ENCODE measurements around the gene P2RX1. TPM values are rescaled to one million over a fixed set of nuclear protein-coding genes. Genes with fewer than 3 reads are reported as not detected.
A peak's percentile ranks its signal among the peaks of the same experiment; 100 is the strongest.

Gene P2RX1
- total RNA-seq, 1 donor from 2014 or later: not detected

GRCh38 chr17:3962965-3963236 is 46.6 kb upstream of the P2RX1 start:
- H3K4me3 Mint-ChIP-seq (ENCODE audit: unreplicated experiment): peak overlapping the region; percentile 83
- H3K36me3 Mint-ChIP-seq (ENCODE audit: low read depth, unreplicated experiment): peaks cover 3% of the 10 kb centered on the region
- H3K9me3 Mint-ChIP-seq (ENCODE audit: unreplicated experiment): no peaks in the 10 kb centered on the region
- no peak for DNase-seq (ENCODE audit: low spot score)
- H3K27ac Mint-ChIP-seq (ENCODE audit: unreplicated experiment): no peak overlapping the region
- TF ChIP-seq CTCF (IDR thresholded peaks at IDR 0.05; ENCODE audit: unreplicated experiment): no peak
- H3K27me3 Mint-ChIP-seq (ENCODE audit: unreplicated experiment): peaks cover 16% of the 10 kb centered on the region
- peaks cover 24% of the 10 kb centered on the region for H3K4me1 Mint-ChIP-seq (ENCODE audit: unreplicated experiment)

- H3K27me3 Mint-ChIP-seq (ENCODE audit: unreplicated experiment): peaks cover 16% of the 10 kb centered on the region
These were observed 46.1 kb upstream of the P2RX1 start for GRCh38 chr17:3962217-3962964.

GRCh38 chr17:3961564-3962047 is 45.3 kb upstream of the P2RX1 start:
- no peak overlapping the region for H3K27ac Mint-ChIP-seq (ENCODE audit: unreplicated experiment)
- H3K36me3 Mint-ChIP-seq (ENCODE audit: low read depth, unreplicated experiment): peaks cover 12% of the 10 kb centered on the region
- H3K4me3 Mint-ChIP-seq (ENCODE audit: unreplicated experiment): no peak overlapping the region
- no peak for TF ChIP-seq CTCF (IDR thresholded peaks at IDR 0.05; ENCODE audit: unreplicated experiment)
- DNase-seq (ENCODE audit: low spot score): no peak
- H3K27me3 Mint-ChIP-seq (ENCODE audit: unreplicated experiment): peaks cover 16% of the 10 kb centered on the region
- peaks cover 24% of the 10 kb centered on the region for H3K4me1 Mint-ChIP-seq (ENCODE audit: unreplicated experiment)
- no peaks in the 10 kb centered on the region for H3K9me3 Mint-ChIP-seq (ENCODE audit: unreplicated experiment)

More at GRCh38 chr17:3962217-3962964, 46.1 kb upstream of the P2RX1 start:
- no peak overlapping the region for H3K27ac Mint-ChIP-seq (ENCODE audit: unreplicated experiment)
- H3K4me3 Mint-ChIP-seq (ENCODE audit: unreplicated experiment): peak overlapping the region; percentile 83
- peaks cover 5% of the 10 kb centered on the region for H3K36me3 Mint-ChIP-seq (ENCODE audit: low read depth, unreplicated experiment)
- peaks cover 24% of the 10 kb centered on the region for H3K4me1 Mint-ChIP-seq (ENCODE audit: unreplicated experiment)
- DNase-seq (ENCODE audit: low spot score): no peak
- TF ChIP-seq CTCF (IDR thresholded peaks at IDR 0.05; ENCODE audit: unreplicated experiment): no peak
- H3K9me3 Mint-ChIP-seq (ENCODE audit: unreplicated experiment): no peaks in the 10 kb centered on the region

GRCh38 chr17:3960764-3961163 is 44.5 kb upstream of the P2RX1 start:
- peaks cover 12% of the 10 kb centered on the region for H3K36me3 Mint-ChIP-seq (ENCODE audit: low read depth, unreplicated experiment)
- no peak overlapping the region for H3K27ac Mint-ChIP-seq (ENCODE audit: unreplicated experiment)
- H3K9me3 Mint-ChIP-seq (ENCODE audit: unreplicated experiment): no peaks in the 10 kb centered on the region
- peaks cover 29% of the 10 kb centered on the region for H3K4me1 Mint-ChIP-seq (ENCODE audit: unreplicated experiment)
- TF ChIP-seq CTCF (IDR thresholded peaks at IDR 0.05; ENCODE audit: unreplicated experiment): no peak
- no peak overlapping the region for H3K4me3 Mint-ChIP-seq (ENCODE audit: unreplicated experiment)
- H3K27me3 Mint-ChIP-seq (ENCODE audit: unreplicated experiment): peaks cover 14% of the 10 kb centered on the region
- no peak for DNase-seq (ENCODE audit: low spot score)

GRCh38 chr17:3959921-3960601 is 43.8 kb upstream of the P2RX1 start:
- no peak overlapping the region for H3K4me3 Mint-ChIP-seq (ENCODE audit: unreplicated experiment)
- DNase-seq (ENCODE audit: low spot score): no peak
- H3K9me3 Mint-ChIP-seq (ENCODE audit: unreplicated experiment): no peaks in the 10 kb centered on the region
- H3K36me3 Mint-ChIP-seq (ENCODE audit: low read depth, unreplicated experiment): peaks cover 12% of the 10 kb centered on the region
- no peak for TF ChIP-seq CTCF (IDR thresholded peaks at IDR 0.05; ENCODE audit: unreplicated experiment)
- H3K4me1 Mint-ChIP-seq (ENCODE audit: unreplicated experiment): peaks cover 23% of the 10 kb centered on the region
- H3K27me3 Mint-ChIP-seq (ENCODE audit: unreplicated experiment): peaks cover 14% of the 10 kb centered on the region
- H3K27ac Mint-ChIP-seq (ENCODE audit: unreplicated experiment): no peak overlapping the region

All from endothelial cell (in vitro differentiated cells).